OCI-LY1 (cell line): ENCODE data around the gene GALNTL6.

Source experiments
- CTCF ChIP-seq: fragments of 200-600 bp; sonication (generic), shearing (Covaris generic); IDR thresholded peaks from 2 replicates; pipeline ENCODE4 v1.5.1; 2017; ENCODE audit warnings: mild to moderate bottlenecking, antibody characterized with exemption, low read length, moderate library complexity, mixed read lengths
- EZH2 ChIP-seq: fragments of 200-600 bp; sonication (generic), shearing (Covaris generic); IDR thresholded peaks from 2 replicates; pipeline ENCODE4 v1.8.0; 2017; ENCODE audit warnings: borderline replicate concordance, mixed run types, mild to moderate bottlenecking, antibody characterized with exemption, low read length, moderate library complexity, mixed read lengths

GRCh38 chr4:172514011-172514410, 700.8 kb downstream of the GALNTL6 start:
- TF ChIP-seq CTCF (no peak), EZH2 (no peak)
